ENCODE measurements around the gene NUBPL.

DNA sequence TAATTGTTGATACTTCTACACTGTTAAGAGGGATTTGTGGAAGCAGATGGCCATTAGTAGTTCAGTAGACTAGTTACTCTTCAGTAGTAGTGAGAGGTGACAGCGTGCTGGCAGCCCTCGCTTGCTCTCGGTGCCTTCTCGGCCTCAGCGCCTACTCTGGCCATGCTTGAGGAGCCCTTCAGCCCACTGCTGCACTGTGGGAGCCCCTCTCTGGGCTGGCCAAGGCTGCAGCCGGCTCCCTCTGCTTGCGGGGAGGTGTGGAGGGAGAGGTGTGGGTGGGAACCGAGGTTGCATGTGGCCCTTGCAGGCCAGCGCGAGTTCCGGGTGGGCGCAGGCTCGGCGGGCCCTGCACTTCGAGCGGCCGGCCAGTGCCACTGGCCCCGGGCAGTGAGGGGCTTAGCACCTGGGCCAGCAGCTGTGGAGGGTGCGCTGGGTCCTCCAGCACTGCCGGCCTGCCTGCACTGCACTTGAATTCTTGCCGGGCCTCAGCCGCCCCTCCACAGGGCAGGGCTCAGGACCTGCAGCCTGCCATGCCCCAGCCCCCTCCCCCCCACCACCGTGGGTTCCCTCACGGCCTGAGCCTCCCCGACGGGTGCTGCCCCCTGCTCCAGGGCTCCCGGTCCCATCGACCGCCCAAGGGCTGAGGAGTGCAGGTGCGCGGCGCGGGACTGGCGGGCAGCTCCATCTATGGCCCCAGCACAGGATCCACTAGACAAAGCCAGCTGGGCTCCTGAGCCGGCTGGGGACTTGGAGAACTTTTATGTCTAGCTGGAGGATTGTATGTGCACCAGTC, 139.3 kb downstream of the NUBPL start:
- TF ChIP-seq, protein P1, sequence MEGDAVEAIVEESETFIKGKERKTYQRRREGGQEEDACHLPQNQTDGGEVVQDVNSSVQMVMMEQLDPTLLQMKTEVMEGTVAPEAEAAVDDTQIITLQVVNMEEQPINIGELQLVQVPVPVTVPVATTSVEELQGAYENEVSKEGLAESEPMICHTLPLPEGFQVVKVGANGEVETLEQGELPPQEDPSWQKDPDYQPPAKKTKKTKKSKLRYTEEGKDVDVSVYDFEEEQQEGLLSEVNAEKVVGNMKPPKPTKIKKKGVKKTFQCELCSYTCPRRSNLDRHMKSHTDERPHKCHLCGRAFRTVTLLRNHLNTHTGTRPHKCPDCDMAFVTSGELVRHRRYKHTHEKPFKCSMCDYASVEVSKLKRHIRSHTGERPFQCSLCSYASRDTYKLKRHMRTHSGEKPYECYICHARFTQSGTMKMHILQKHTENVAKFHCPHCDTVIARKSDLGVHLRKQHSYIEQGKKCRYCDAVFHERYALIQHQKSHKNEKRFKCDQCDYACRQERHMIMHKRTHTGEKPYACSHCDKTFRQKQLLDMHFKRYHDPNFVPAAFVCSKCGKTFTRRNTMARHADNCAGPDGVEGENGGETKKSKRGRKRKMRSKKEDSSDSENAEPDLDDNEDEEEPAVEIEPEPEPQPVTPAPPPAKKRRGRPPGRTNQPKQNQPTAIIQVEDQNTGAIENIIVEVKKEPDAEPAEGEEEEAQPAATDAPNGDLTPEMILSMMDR (IDR thresholded peaks at IDR 0.05; ENCODE audit: low read length): no peak
- TF ChIP-seq EZH2 (optimal IDR thresholded peaks at IDR 0.05; ENCODE audit: low read depth, low read length): no peak
- no peak for TF ChIP-seq EZH2phosphoT487 (IDR thresholded peaks at IDR 0.05; ENCODE audit: low read length)

All from MM.1S (cell line).